ENCODE results near the gene PCBP3. TPM values are rescaled to one million over a fixed set of nuclear protein-coding genes. Genes with fewer than 3 reads are reported as not detected.

PCBP3 gene
- total RNA-seq, 1 experiment from 2014 or later, result 10.9 TPM

DNA sequence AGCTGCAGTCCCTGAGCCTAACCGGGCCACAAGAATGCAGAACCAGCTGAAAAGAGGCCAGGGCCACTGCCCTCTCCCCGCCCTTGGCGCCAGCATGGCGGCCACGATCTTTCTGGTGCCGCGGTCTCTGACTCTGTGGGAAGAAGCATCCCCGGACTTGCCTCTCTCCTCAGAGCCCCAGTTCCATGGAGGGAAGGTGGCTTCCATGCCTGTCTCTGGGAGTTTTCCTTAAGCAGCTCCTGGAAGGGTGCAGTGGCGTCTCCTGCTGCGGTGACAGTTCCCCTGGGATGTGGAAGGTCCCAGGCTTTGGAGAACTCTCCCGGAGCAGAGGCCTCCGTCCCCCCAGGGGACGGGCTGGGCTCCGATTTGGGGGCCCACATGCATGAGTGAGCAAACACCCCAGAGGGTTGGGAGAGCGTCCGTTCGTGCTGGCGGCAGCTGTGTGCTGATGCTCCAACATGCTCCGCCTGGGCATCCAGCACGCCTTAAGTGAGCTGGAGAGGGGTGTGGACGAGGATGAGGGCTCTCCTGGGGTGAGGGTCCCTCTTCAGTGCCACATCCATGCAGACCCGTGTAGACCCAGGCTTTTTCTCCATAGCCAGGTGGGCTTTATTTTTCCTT is 228.2 kb downstream of the PCBP3 start:
- Mint-ChIP-seq H3K36me3 (ENCODE audit: insufficient read depth in 1 of 3, low read depth in 3 of 3) (no peaks in the 10 kb centered on the region), H3K4me1 (no peaks in the 10 kb centered on the region)

More for the DNA sequence above, 228.2 kb downstream of the PCBP3 start:
- H3K4me2 ChIP-seq (ENCODE audit: insufficient read depth, insufficient read length, low read length), result no peak overlapping the region
- no peak overlapping the region for H2BK12ac ChIP-seq (ENCODE audit: insufficient read length, low read depth, low read length)
- H3K79me2 ChIP-seq (ENCODE audit: insufficient read depth, low read length), result no peaks in the 10 kb centered on the region
- H2BK20ac ChIP-seq (ENCODE audit: low read depth, low read length, poor library complexity, severe bottlenecking), result no peak overlapping the region
- H3K4ac ChIP-seq (ENCODE audit: low read depth, low read length), result no peak overlapping the region
- no peak overlapping the region for H2BK5ac ChIP-seq (ENCODE audit: insufficient read length, low read length)
- H2BK15ac ChIP-seq (ENCODE audit: low read depth, low read length), result no peak overlapping the region
- WGBS (ENCODE audit: extremely low coverage, insufficient read length, low lambda C conversion rate), result no CpG with 5 or more reads among the region's 22 CpGs
- H3K18ac ChIP-seq (ENCODE audit: insufficient read length, low read depth, low read length), result no peak overlapping the region
- H3K27ac ChIP-seq (ENCODE audit: insufficient read length, low read depth, low read length), result no peak overlapping the region
- H3K23ac ChIP-seq (ENCODE audit: insufficient read length, low read depth, low read length), result no peak overlapping the region
- H3K56ac ChIP-seq (ENCODE audit: insufficient read length, low read depth, low read length), result no peak overlapping the region
- H2AFZ ChIP-seq (ENCODE audit: low read length), result no peak overlapping the region
- H3T11ph ChIP-seq (ENCODE audit: low read length), result no peak overlapping the region
- TF ChIP-seq, protein P1, sequence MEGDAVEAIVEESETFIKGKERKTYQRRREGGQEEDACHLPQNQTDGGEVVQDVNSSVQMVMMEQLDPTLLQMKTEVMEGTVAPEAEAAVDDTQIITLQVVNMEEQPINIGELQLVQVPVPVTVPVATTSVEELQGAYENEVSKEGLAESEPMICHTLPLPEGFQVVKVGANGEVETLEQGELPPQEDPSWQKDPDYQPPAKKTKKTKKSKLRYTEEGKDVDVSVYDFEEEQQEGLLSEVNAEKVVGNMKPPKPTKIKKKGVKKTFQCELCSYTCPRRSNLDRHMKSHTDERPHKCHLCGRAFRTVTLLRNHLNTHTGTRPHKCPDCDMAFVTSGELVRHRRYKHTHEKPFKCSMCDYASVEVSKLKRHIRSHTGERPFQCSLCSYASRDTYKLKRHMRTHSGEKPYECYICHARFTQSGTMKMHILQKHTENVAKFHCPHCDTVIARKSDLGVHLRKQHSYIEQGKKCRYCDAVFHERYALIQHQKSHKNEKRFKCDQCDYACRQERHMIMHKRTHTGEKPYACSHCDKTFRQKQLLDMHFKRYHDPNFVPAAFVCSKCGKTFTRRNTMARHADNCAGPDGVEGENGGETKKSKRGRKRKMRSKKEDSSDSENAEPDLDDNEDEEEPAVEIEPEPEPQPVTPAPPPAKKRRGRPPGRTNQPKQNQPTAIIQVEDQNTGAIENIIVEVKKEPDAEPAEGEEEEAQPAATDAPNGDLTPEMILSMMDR (conservative IDR thresholded peaks at IDR 0.05), result no peak
- Mint-ChIP-seq H3K4me3 (no peak overlapping the region), H3K27ac (no peak overlapping the region; a peak in 1 of 7 replicates), H3K9me3 (no peaks in the 10 kb centered on the region), H3K27me3 (ENCODE audit: low read depth) (peaks cover 2% of the 10 kb centered on the region)
- H3K23me2 ChIP-seq (ENCODE audit: insufficient read length, low read depth, low read length, poor library complexity, severe bottlenecking), result no peaks in the 10 kb centered on the region
- H2BK120ac ChIP-seq (ENCODE audit: low read depth, low read length, poor library complexity, severe bottlenecking), result no peak overlapping the region
- H2AK5ac ChIP-seq (ENCODE audit: insufficient read length, low read length), result no peak overlapping the region
- no peak overlapping the region for H4K5ac ChIP-seq (ENCODE audit: insufficient read length, low read depth, low read length)
- H3K9me3 ChIP-seq (ENCODE audit: control insufficient read depth, low read depth, low read length), result no peaks in the 10 kb centered on the region
- no peak overlapping the region for H4K8ac ChIP-seq (replicated peaks; ENCODE audit: insufficient read length, low read depth, low read length)
- no peaks in the 10 kb centered on the region for H3K27me3 ChIP-seq (ENCODE audit: insufficient read depth, low read length)
- no peaks in the 10 kb centered on the region for H3K79me1 ChIP-seq (ENCODE audit: insufficient read depth, low read depth, low read length, poor library complexity, severe bottlenecking)
- H3K9ac ChIP-seq (ENCODE audit: extremely low read depth, insufficient read length, low read length), result no peak overlapping the region
- H3K4me1 ChIP-seq (ENCODE audit: insufficient read depth, low read length), result no peaks in the 10 kb centered on the region
- peak; percentile 23 for DNase-seq
- no peaks in the 10 kb centered on the region for H4K20me1 ChIP-seq (ENCODE audit: control insufficient read depth, insufficient read depth, insufficient read length)
- no peak overlapping the region for H4K91ac ChIP-seq (ENCODE audit: insufficient read length, low read depth, low read length)
- no peak overlapping the region for H3K14ac ChIP-seq (ENCODE audit: insufficient read depth, low read length)
